ENCODE results near the gene MDGA2. TPM values are rescaled to one million over a fixed set of nuclear protein-coding genes. Genes with fewer than 3 reads are reported as not detected.

Gene MDGA2
- total and polyA plus RNA-seq, 2 of the 4 experiments (the other 2 are of a cell fraction): 0.02 TPM; not detected in 1

DNA sequence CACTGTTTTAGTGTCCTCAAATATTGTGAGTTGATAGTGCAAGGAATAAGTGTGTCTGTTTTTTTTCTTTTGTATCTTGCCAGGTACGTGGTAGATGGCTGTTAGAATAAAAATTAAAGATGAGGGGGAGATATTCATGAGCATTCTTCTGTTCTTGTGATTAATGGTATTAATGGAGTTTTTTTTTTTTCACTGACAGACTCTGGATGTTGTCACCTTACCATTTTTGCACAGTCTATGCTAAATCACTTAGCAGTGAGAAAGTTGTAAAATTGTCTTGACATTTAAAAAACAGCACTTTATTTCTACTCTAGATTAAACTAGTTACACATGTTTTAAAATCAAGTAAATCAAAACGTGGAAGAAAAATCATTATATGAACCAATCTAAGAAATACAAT, 204.3 kb downstream of the MDGA2 start:
- CTCF ChIA-PET: no interaction called here
- no peak overlapping the region for H3K18ac ChIP-seq (ENCODE audit: low read depth, low read length)

More for the DNA sequence above, 204.3 kb downstream of the MDGA2 start:
- no peaks in the 10 kb centered on the region for H3K27me3 ChIP-seq (ENCODE audit: control insufficient read depth, insufficient read depth, low read length)
- H2BK15ac ChIP-seq (ENCODE audit: low read depth, low read length): no peak overlapping the region
- WGBS, 2 experiments (ENCODE audit: extremely low coverage in 2 of 2, insufficient read length in 1 of 2): no CpG with 5 or more reads among the region's 2 CpGs
- H2BK20ac ChIP-seq (ENCODE audit: low read depth, low read length): no peak overlapping the region
- no TSS peak for BruUV-seq (replicated peaks)
- no peaks in the 10 kb centered on the region for H3K4me1 ChIP-seq (ENCODE audit: control insufficient read depth, insufficient read depth, low read length)
- no peak overlapping the region for H2BK120ac ChIP-seq (ENCODE audit: low read depth, low read length)
- no peak overlapping the region for H2AFZ ChIP-seq (replicated peaks; ENCODE audit: low read length, poor library complexity)
- DNase-seq (no peak), ATAC-seq (ENCODE audit: low read depth) (no peak)
- no peak overlapping the region for H3K9ac ChIP-seq (ENCODE audit: low read depth, low read length)
- H3K14ac ChIP-seq (replicated peaks; ENCODE audit: low read depth, low read length): no peak overlapping the region
- no peak overlapping the region for H3K56ac ChIP-seq (ENCODE audit: extremely low read depth, insufficient read depth, low read length)
- no peak overlapping the region for H3K4me3 ChIP-seq (ENCODE audit: insufficient read depth, low read depth, low read length)
- no peak overlapping the region for H3K27ac ChIP-seq (ENCODE audit: insufficient read depth, low read length)
- H3K4me2 ChIP-seq (ENCODE audit: low read depth, low read length): no peak overlapping the region
- no peak overlapping the region for H3K23ac ChIP-seq (ENCODE audit: low read depth, low read length)
- dilution Hi-C loops (cut with HindIII; ENCODE audit: low sequenced_read_pairs, unreplicated experiment) (no loop called here), in situ Hi-C loops (cut with MboI; ENCODE audit: low sequenced_read_pairs) (no loop called here), intact Hi-C loops (cut with micrococcal nuclease) (no loop called here)
- no peaks in the 10 kb centered on the region for H3K36me3 ChIP-seq (ENCODE audit: control insufficient read depth, insufficient read depth, low read length)
- no peak overlapping the region for H4K91ac ChIP-seq (ENCODE audit: insufficient read depth, low read depth, low read length)
- no peaks in the 10 kb centered on the region for H3K79me1 ChIP-seq (ENCODE audit: low read depth in 1 of 2, low read length in 2 of 2)
- H2AK9ac ChIP-seq (replicated peaks; ENCODE audit: low read depth, low read length, poor library complexity): no peak overlapping the region
- H4K5ac ChIP-seq (ENCODE audit: low read depth, low read length): no peak overlapping the region
- TF ChIP-seq MAFK (IDR thresholded peaks at IDR 0.05; ENCODE audit: low read depth, low read length): no peak
- TF ChIP-seq RFX5 (IDR thresholded peaks at IDR 0.05; ENCODE audit: low read depth, low read length): no peak
- no peak for TF ChIP-seq NFE2L2 (IDR thresholded peaks at IDR 0.05; ENCODE audit: low read depth, low read length)
- TF ChIP-seq, protein P1, sequence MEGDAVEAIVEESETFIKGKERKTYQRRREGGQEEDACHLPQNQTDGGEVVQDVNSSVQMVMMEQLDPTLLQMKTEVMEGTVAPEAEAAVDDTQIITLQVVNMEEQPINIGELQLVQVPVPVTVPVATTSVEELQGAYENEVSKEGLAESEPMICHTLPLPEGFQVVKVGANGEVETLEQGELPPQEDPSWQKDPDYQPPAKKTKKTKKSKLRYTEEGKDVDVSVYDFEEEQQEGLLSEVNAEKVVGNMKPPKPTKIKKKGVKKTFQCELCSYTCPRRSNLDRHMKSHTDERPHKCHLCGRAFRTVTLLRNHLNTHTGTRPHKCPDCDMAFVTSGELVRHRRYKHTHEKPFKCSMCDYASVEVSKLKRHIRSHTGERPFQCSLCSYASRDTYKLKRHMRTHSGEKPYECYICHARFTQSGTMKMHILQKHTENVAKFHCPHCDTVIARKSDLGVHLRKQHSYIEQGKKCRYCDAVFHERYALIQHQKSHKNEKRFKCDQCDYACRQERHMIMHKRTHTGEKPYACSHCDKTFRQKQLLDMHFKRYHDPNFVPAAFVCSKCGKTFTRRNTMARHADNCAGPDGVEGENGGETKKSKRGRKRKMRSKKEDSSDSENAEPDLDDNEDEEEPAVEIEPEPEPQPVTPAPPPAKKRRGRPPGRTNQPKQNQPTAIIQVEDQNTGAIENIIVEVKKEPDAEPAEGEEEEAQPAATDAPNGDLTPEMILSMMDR (conservative IDR thresholded peaks at IDR 0.05; ENCODE audit: low read depth, low read length): no peak
- TF ChIP-seq CEBPB (IDR thresholded peaks at IDR 0.05; ENCODE audit: low read depth, low read length): no peak
- no peak for TF ChIP-seq MXI1 (IDR thresholded peaks at IDR 0.05; ENCODE audit: borderline replicate concordance, low read depth, low read length)
- no peak for TF ChIP-seq RAD21 (IDR thresholded peaks at IDR 0.05; ENCODE audit: low read length)
- no peak for TF ChIP-seq MAZ (IDR thresholded peaks at IDR 0.05; ENCODE audit: borderline replicate concordance, low read depth, low read length)
- TF ChIP-seq, protein P2, sequence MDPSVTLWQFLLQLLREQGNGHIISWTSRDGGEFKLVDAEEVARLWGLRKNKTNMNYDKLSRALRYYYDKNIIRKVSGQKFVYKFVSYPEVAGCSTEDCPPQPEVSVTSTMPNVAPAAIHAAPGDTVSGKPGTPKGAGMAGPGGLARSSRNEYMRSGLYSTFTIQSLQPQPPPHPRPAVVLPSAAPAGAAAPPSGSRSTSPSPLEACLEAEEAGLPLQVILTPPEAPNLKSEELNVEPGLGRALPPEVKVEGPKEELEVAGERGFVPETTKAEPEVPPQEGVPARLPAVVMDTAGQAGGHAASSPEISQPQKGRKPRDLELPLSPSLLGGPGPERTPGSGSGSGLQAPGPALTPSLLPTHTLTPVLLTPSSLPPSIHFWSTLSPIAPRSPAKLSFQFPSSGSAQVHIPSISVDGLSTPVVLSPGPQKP (IDR thresholded peaks at IDR 0.05; ENCODE audit: borderline replicate concordance, low read depth, low read length): no peak
- TF ChIP-seq POLR2A (IDR thresholded peaks at IDR 0.05; ENCODE audit: low read depth, low read length): no peak
- no peak for TF ChIP-seq FOS (IDR thresholded peaks at IDR 0.05; ENCODE audit: low read depth, low read length)
- TF ChIP-seq, protein P3, sequence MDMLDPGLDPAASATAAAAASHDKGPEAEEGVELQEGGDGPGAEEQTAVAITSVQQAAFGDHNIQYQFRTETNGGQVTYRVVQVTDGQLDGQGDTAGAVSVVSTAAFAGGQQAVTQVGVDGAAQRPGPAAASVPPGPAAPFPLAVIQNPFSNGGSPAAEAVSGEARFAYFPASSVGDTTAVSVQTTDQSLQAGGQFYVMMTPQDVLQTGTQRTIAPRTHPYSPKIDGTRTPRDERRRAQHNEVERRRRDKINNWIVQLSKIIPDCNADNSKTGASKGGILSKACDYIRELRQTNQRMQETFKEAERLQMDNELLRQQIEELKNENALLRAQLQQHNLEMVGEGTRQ (IDR thresholded peaks at IDR 0.05; ENCODE audit: low read depth, low read length): no peak
- no peaks in the 10 kb centered on the region for H3K9me3 ChIP-seq (ENCODE audit: control insufficient read depth, insufficient read depth, low read length)
- H3K4ac ChIP-seq (ENCODE audit: low read depth, low read length): no peak overlapping the region
- H3K9me1 ChIP-seq (ENCODE audit: insufficient read depth, low read length): no peaks in the 10 kb centered on the region
- POLR2A ChIA-PET (ENCODE audit: unreplicated experiment): interaction anchor here (0.5 kb wide), 1 partner anchor 534 kb away, joined by 3 read pairs; no protein-coding TSS in a partner anchor
- H2BK5ac ChIP-seq (ENCODE audit: low read depth, low read length, poor library complexity, severe bottlenecking): no peak overlapping the region
- no peak overlapping the region for H4K8ac ChIP-seq (ENCODE audit: low read depth in 2 of 2, low read length in 2 of 2)
- H2AK5ac ChIP-seq (ENCODE audit: low read depth, low read length): no peak overlapping the region
- H4K20me1 ChIP-seq (ENCODE audit: insufficient read depth, low read length): no peaks in the 10 kb centered on the region

Data from IMR-90 (cell line).